ENCODE results near the gene ZDHHC8.

ZDHHC8 gene, protein sequence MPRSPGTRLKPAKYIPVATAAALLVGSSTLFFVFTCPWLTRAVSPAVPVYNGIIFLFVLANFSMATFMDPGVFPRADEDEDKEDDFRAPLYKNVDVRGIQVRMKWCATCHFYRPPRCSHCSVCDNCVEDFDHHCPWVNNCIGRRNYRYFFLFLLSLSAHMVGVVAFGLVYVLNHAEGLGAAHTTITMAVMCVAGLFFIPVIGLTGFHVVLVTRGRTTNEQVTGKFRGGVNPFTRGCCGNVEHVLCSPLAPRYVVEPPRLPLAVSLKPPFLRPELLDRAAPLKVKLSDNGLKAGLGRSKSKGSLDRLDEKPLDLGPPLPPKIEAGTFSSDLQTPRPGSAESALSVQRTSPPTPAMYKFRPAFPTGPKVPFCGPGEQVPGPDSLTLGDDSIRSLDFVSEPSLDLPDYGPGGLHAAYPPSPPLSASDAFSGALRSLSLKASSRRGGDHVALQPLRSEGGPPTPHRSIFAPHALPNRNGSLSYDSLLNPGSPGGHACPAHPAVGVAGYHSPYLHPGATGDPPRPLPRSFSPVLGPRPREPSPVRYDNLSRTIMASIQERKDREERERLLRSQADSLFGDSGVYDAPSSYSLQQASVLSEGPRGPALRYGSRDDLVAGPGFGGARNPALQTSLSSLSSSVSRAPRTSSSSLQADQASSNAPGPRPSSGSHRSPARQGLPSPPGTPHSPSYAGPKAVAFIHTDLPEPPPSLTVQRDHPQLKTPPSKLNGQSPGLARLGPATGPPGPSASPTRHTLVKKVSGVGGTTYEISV

GRCh38 chr22:20131597-20131858, at the start of gene ZDHHC8:
TSS of gene ZDHHC8 (plus strand) at chr22:20131804. CDS start at chr22:20131948, 144 bp downstream.
- no peak for DNase-seq

GRCh38 chr22:20083157-20083890, 48.3 kb upstream of the ZDHHC8 start:
- no peak for DNase-seq

DNA sequence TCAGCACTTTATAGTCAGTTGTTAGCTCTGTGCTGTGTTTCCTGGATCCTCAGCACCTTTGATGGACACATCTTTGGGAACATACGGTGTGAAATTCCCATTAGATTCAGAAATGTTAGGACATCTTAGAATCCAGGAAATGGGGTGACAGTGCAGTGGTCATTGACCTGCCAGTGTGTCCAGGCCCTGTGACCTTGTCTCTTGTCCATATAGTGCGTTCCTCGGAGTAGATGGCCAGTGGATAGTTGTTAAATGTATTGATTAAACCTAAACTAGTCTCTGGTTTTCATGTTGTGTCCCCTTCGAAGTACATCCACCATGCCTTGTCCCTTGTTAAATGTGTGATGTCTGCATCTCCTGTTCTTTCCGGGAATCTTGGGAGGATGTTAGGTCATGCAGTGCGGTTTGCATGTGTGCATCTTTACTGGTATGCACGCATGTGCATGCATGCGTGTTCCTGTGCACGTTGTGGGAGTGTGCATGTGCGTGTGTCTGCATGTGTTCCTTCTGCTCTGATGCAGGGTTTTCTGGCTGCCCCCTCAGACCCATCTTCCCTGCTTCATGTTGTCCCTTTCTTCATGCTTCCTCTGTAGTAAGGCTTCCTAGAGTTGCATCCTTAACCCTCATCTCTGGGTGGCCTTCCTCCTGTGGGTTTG, 47.6 kb upstream of the ZDHHC8 start:
- DNase-seq = no peak

DNA sequence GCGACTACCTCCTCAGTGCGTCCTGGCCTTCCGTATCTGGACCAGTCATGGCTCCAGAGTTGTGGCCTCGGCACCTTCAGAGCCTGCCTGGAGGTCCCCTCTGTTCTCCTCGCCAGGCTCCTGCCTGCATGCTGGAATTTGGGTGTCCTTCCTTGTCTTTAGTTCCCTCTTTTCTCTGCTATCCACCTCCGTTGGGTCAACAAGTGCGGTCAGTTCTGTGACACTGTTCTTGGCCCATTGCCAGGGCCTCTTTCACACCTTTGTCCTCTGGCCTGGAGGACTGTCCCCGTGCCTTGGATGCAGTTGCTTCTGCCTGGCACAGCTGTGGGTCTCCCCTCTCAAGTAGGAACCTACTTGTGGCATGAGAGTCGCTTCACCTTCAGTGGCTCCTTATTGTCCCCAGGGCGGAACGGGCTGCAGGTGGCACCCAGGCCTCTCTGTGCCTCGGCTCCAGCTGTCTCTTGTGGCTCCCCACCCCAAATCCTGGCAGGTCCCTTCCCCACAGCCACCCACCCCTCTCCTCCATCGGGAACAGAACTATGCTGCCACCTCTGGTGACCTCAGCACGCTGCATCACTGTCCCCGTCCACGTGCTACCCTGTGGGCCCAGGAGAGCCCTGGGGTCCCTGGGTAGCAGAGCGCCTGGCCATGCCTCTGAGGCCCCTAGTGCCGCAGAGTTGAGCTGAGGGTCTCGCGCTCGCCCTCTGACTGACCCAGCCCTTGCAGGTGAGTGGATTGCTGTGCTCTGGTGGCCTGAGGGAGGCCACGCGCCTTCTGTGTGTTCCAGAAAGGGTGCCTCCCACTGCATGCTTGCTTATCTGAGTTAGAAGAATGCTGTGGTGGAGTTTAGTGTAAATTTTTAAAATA, 46.8 kb upstream of the ZDHHC8 start:
- DNase-seq = no peak

- DNase-seq = no peak
Measured at GRCh38 chr22:20085651-20086050, 46.0 kb upstream of the ZDHHC8 start.

DNA sequence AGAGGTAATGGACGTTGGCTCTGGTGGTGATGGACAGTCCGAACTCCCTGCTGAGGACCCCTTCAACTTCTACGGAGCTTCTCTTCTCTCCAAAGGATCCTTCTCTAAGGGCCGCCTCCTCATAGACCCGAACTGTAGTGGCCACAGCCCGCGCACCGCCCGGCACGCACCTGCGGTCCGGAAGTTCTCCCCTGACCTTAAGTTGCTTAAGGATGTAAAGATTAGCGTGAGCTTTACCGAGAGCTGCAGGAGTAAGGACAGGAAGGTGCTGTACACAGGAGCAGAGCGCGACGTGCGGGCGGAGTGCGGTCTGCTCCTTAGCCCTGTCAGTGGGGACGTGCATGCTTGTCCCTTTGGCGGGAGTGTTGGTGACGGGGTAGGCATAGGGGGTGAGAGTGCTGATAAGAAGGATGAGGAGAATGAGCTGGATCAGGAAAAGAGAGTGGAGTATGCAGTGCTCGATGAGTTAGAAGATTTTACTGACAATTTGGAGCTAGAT, 45.5 kb upstream of the ZDHHC8 start:
- DNase-seq = no peak

- no peak for DNase-seq
Measured at GRCh38 chr22:20086763-20087162, 44.8 kb upstream of the ZDHHC8 start.

DNA sequence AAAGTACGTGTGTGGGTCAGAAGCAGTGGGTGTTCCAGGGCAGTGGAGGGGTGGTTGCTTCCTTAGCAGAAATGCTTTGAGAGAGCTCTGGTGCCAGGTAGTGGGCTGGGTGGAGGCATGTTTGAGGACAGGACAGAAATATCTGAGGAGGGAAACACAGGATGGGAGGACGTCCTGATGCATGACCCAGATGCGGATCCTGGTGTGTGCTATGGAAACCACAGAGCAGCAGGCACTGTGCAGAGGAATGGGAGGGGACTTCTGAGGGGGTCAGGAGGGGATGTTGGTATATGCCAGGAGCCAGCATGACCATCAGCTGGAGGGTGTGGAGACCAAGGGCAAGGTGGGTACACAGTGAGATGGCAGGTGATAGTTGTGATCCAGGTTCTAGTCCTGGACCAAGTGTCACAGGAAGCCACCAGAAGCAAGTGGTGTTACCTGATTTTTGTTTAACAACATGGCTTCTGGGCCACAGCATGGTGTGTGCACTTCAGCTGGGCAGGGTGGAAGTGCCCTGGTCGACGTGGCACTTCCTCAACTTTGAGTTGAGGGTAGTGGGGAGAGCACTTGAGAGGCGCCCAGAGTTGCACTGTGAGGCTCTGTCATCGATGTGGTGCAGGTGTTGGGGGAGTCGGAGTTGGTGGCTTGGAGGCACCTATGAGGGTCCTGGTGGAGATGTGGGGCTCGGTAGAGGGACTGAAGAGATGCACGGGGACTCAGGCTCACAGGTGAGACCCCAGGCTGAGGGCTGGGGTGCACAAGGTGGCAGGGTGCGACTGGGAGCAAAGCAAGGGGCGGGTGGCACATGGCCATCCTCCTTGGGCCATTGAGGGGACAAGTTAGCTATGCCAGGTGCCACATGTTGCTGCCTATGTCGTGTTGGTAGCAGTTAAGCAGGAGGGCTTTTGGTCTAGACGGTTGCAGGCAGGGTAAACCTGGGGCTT, 44.0 kb upstream of the ZDHHC8 start:
- no peak for DNase-seq

DNA sequence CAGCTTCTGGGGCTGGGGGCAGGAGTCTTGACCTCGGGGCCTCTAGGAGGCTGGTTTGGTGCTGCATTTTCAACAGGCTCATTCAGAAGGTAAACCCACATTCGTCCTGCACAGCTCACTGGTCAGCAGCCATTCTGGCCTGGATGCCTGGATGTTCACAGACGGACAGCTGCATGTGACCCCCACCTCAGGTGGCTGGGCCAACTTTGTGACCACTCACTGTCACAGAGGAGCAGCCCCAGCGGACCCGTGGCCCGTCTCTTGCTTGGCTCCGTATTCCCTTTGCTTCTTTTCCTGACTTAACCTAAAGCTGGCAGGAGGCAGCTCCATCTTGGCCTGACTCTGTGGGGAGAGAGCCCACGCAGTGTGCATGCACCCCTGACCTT, 43.3 kb upstream of the ZDHHC8 start:
- DNase-seq = no peak

DNA sequence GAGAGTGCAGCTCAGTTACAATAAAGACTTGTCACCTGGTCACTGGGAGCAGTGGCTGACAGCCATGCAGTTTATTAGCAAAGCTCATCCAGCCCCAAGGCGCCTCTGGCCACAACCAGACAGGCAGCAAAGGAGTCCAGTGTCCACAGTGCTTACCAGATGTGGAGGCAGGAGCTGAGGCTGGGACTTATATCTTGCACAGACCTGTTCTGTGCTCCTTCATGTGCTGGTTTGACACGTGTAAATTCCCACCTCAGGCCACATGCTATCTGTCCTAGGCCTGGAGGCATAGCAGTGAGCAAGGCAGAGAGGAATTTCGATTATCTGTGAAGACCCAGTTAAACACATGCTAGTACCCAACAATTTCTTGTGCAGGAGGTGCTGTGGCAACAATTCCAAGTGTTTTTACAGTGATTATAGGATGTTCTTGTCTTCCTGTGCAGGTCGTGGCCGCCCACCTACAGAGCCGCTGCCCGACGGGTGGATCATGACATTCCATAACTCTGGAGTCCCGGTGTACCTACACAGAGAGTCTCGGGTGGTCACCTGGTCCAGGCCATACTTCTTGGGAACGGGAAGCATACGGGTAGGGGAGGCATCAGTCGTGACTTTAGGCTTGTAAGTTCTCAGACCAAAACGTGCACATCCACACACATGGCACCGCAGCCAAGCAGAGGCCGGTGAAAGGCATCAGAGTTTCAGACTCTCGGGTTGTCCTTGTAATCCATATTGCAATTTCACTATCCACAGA, 42.2 kb upstream of the ZDHHC8 start:
- no peak for DNase-seq

DNA sequence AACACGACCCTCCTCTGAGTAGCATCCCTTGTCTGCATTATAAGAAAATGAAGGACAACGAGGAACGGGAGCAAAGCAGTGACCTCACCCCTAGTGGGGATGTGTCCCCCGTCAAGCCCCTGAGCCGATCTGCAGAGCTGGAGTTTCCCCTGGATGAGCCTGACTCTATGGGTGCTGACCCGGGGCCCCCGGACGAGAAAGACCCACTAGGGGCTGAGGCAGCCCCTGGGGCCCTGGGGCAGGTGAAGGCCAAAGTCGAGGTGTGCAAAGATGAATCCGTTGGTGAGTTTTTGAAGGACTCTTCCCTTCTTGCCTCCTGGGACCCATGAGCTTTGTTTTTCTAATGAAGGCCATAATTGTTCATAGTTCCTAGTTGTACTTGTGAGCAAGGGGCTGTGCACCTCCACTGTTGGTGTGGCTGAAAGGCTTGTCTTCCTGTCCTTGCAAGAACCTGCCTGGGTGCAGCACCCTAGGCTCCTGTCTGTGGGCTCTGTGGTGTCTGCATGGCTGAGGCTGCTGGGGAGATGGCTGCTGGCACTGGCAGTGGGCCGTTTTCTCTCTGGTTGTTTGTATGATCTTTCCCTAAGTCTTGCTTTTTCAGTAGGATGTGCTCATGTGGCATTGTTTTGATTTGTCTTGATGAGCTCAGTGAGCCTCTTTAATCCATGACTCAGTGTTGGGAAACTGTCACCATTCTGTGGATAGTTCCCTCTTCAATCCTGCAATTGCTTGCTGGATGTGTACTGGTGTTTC, 41.5 kb upstream of the ZDHHC8 start:
- no peak for DNase-seq

- no peak for DNase-seq
Measured at GRCh38 chr22:20090730-20091240, 40.8 kb upstream of the ZDHHC8 start.

GRCh38 chr22:20091690-20092476, 39.7 kb upstream of the ZDHHC8 start:
- no peak for DNase-seq

- DNase-seq = no peak
Measured at GRCh38 chr22:20092477-20092854, 39.1 kb upstream of the ZDHHC8 start.

GRCh38 chr22:20093418-20094196, 38.0 kb upstream of the ZDHHC8 start:
- DNase-seq = no peak

DNA sequence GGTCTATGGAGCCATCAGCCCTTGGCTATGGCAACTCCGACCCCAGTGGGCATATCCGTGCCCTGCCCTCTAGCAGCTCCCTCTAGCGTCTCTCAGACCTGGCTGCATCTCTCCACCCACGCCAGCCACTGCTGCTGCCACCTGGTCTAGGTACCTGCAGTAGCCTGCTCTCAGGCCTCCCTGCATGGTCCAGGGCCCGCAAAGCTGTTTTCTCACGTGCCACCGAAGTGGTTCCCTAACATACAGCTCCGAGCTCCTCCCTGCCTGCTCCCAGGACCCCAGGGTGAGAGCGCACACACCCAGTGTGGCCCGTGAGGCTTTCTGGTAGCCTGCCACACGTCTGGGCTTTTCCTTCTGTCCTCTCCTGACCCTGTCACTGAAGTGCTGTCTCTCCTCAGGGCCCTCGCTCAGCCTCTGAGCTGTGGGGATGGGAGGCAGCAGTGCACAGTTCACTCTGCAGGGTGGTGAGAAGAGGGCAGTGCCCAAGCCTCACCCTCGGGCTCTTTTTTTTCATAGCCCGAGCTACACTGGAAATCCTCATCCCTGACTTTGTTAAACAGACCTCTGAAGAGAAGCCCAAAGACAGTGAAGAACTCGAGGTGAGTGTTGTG, 37.3 kb upstream of the ZDHHC8 start:
- no peak for DNase-seq

DNA sequence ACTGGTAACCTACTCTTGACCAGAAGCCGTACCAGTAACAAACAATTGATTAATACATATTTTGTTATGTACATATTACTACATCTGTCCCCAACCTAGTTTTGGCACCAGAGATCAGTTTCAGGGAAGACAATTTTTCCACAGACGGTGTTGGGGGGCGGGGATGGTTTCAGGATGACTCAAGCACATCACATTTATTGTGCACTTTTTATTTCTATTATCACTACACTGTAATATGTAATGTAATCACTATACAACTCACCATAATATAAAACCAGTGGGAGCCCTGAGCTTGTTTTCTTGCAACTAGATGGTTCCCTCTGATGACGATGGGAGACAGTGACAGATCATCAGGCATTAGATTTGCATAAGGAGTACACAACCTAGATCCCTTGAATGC, 36.1 kb upstream of the ZDHHC8 start:
- no peak for DNase-seq

Data from NCI-H187 (cell line).